IPS-18a (cell line): ENCODE data around the gene RLBP1.

ENCODE experiments used
- H3K27ac ChIP-seq: one replicate; pipeline ENCODE4 v1.5.1; 2013; ENCODE audit warnings: low read length
- H3K27me3 ChIP-seq: one replicate; pipeline ENCODE4 v1.6.1; 2013; ENCODE audit warnings: mild to moderate bottlenecking, low read length; ENCODE audit not compliant: control insufficient read depth, insufficient read depth
- H3K36me3 ChIP-seq: one replicate; pipeline ENCODE4 v1.6.1; 2013; ENCODE audit warnings: low read depth, low read length; ENCODE audit not compliant: control insufficient read depth
- H3K4me1 ChIP-seq: one replicate; pipeline ENCODE4 v1.6.1; 2013; ENCODE audit warnings: low read depth, low read length; ENCODE audit not compliant: control insufficient read depth
- H3K4me3 ChIP-seq: one replicate; pipeline ENCODE4 v1.5.1; 2013; ENCODE audit warnings: low read length
- H3K9ac ChIP-seq: one replicate; pipeline ENCODE4 v1.6.1; 2013; ENCODE audit warnings: mild to moderate bottlenecking, low read length, moderate library complexity
- H3K9me3 ChIP-seq: one replicate; pipeline ENCODE4 v1.6.1; 2013; ENCODE audit warnings: low read depth, low read length; ENCODE audit not compliant: control insufficient read depth

RLBP1 gene

DNA sequence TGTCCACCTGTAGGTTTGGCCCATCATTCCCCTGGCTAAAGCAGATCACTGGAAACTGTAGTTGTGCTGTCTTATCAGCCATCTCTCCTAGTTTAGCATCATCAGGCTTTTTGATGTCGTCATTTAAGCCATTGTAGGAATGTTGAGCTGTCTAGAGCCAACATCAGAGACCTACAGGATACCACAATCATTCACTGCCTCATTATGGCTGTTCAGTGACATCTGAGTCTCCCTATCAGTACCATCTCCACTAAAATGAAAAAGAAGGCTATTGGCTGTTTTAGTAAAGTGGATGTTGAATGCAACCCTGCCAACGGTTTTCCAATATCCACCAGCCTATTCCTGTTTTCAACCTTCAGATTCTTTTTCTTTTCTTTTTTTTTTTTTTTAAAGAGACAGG lies 29.2 kb downstream of the RLBP1 start:
- Histone ChIP-seq H3K27ac (no peak overlapping the region), H3K4me3 (no peak overlapping the region), H3K36me3 (peaks cover 11% of the 10 kb centered on the region), H3K9me3 (no peaks in the 10 kb centered on the region), H3K4me1 (peaks cover 9% of the 10 kb centered on the region), H3K27me3 (no peaks in the 10 kb centered on the region), H3K9ac (no peak overlapping the region)

DNA sequence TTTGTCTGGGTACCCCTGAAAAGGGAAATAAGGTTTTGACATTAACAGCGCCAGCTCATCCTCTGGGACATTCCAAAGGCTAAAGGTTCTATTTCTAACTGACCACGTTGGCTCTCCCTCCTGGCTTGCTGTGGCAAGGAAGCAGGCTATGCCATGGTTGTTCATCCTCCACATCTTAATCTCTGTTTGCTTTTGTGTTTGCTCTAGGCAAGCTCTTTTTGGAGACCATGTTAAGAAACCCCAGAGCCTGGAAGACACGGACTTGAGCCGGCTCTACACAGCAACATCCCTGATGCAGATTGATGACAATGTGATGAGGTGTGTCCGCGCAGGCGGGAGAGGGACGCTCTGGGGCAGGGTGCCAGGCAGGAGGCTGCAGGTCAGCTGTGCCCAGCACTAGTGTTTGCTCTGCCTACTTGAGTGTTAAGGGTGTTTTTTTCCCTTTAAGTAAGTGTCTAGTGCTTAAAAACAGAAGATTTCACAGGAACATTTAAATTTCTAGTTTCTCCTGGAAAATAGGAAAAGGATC lies 33.3 kb downstream of the RLBP1 start:
- peaks cover 11% of the 10 kb centered on the region for H3K36me3 ChIP-seq
- no peak overlapping the region for H3K9ac ChIP-seq
- no peaks in the 10 kb centered on the region for H3K27me3 ChIP-seq
- H3K4me1 ChIP-seq = no peaks in the 10 kb centered on the region
- H3K4me3 ChIP-seq = no peak overlapping the region
- H3K9me3 ChIP-seq = no peaks in the 10 kb centered on the region
- H3K27ac ChIP-seq = no peak overlapping the region

DNA sequence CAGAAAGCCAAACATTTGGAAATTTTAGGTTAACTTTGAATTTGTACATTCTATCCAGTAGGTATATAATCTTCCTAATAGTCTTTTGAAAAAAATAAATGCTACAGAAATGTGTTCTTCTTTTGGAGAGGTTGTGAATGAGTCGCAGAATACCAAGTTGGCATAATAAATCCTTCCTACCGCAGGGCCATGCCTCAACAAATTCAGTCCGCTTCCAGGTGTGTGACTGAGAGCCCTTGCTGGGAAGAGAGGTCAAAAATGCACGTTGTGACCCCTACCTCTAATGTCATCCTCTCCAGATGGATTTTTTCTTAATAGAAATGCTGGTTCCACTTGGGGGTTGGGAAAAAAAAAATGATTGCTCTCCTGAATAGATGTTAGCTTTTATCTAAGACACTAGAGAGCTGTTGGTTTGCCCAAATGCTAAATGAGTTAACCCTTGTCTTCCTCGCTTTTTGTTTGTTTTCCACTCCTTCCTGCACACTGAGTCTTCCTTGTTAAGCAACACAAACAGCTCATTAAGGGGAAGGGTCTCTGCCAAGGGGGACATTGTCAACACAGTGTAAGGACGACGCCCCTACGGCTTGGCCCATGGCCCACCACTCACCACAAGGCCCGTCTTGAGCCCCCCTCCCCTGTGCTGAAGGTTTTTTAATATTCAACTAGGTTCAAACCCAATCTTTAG lies 33.9 kb downstream of the RLBP1 start:
- no peaks in the 10 kb centered on the region for H3K4me1 ChIP-seq
- H3K27me3 ChIP-seq = no peaks in the 10 kb centered on the region
- H3K27ac ChIP-seq = no peak overlapping the region
- H3K9me3 ChIP-seq = no peaks in the 10 kb centered on the region
- peaks cover 11% of the 10 kb centered on the region for H3K36me3 ChIP-seq
- no peak overlapping the region for H3K4me3 ChIP-seq
- H3K9ac ChIP-seq = no peak overlapping the region

DNA sequence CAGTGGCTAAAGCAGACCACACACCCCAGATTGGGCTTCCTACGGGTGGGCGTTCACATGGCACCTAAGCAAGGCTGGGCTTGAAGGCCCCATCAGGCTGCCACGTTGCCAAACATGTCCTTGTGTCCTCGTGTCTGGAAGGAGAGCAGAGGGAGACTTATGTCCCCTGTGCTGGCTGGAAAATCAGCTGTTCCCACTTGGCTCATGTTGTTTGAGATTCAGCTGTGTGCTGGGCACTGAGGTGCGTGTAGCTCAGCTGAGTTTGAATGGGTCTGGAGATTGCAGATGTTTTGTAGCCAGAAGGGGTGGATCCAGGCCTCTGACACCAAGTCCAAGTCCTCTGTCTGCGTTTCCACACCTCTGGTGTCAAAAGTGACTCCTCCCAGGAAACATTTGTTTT lies 34.6 kb downstream of the RLBP1 start:
- Histone ChIP-seq H3K36me3 (peaks cover 11% of the 10 kb centered on the region), H3K4me1 (no peaks in the 10 kb centered on the region), H3K4me3 (no peak overlapping the region), H3K27ac (no peak overlapping the region), H3K9me3 (no peaks in the 10 kb centered on the region), H3K27me3 (no peaks in the 10 kb centered on the region), H3K9ac (no peak overlapping the region)

DNA sequence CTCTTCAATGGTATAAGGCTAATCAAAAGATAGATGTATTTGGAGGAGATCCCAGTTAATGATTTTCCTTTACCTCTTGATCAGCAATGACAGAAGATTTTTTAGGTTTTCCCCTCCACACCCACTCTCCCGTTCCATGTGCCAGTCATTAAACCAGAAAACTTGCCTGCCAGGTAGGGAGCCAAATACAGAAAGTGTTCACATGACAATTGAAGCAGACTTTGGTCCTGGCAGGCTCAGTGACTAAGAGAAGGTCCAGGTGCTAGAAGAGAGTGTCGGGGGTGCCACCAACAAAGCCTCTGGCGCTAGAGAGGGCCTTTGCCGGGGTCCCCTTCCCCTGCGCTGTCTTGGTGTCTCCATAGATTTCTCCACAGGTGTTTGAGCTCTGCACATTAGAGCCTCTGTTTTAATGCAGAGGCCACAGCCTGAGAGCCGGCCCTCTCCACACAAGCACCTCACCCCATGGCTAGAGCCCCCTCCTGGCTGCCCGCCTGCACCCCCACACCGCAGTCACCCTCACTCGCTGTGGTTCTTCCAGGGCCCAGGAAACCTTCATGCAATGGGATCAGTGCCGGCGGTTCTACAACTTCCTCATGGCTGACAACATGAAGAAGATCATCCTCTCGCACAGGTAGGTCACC lies 36.4 kb downstream of the RLBP1 start:
- H3K9me3 ChIP-seq = no peaks in the 10 kb centered on the region
- H3K27ac ChIP-seq = no peak overlapping the region
- H3K4me3 ChIP-seq = no peak overlapping the region
- H3K36me3 ChIP-seq = no peaks in the 10 kb centered on the region
- no peaks in the 10 kb centered on the region for H3K4me1 ChIP-seq
- no peak overlapping the region for H3K9ac ChIP-seq
- no peaks in the 10 kb centered on the region for H3K27me3 ChIP-seq

DNA sequence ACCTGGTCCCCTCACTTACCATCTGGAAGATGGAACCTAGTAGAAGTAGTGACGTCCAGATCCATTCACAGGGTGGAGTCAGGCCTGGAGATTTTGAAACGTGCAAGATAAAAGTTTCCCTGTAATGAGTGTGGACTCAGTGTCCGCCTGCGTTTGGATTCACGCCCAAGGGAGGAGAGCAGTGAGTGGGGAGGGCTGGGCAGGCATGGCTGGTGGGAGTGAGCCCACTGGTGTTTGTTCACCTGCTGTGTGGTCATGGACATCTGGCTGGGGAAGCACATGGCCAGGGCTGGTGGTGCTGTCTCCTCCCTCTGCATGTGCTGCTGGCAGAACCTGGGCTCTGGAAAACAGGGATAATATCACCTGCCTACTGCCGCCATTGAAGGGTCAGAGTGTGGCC lies 37.0 kb downstream of the RLBP1 start:
- Histone ChIP-seq H3K9ac (no peak overlapping the region), H3K27ac (no peak overlapping the region), H3K4me1 (no peaks in the 10 kb centered on the region), H3K4me3 (no peak overlapping the region), H3K36me3 (no peaks in the 10 kb centered on the region), H3K27me3 (no peaks in the 10 kb centered on the region), H3K9me3 (no peaks in the 10 kb centered on the region)

DNA sequence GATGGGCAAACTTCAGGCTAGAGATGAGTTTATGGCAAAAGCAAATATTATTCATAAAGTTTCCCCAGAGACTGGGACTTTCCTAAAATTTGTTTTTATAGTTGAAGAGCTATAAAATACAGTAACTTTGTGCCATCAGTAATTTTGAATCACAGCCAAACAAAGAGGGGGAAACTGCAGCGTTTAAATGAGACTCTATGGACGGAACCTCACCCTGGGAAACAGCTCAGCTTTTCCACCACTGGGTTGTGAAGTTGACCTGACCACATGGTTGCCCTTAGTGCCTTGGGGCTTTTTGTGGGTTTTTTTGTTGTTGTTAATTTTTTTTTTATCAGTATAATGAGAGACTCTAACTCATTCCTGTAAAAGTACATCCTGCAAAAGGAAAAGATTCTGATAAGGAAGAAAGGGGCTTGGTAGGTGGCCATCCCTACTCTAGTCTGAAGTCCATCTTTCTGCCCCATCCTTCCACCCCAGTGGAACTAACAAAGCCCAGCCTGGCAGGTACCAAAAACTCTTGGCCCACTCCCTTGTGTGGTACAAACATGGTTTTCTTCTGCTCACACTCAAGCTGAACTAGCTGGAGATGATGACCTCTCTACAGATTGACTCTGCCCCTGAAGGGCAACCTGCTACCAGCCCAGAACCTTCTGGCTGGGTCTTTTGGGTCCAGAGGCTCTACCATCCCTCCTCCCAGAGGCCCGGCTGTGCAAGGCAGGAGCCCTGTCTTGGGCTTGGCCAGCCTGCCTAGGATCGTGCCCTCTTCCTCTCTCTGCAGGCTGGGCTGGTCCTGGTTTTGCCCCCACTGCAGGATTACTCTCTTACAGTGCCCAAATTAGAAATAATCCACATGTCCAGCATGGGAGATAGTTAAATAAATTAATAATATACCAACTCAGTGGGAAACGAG lies 41.2 kb downstream of the RLBP1 start:
- Histone ChIP-seq H3K4me1 (no peaks in the 10 kb centered on the region), H3K36me3 (no peaks in the 10 kb centered on the region), H3K9me3 (no peaks in the 10 kb centered on the region), H3K9ac (no peak overlapping the region), H3K4me3 (no peak overlapping the region), H3K27ac (no peak overlapping the region), H3K27me3 (no peaks in the 10 kb centered on the region)

DNA sequence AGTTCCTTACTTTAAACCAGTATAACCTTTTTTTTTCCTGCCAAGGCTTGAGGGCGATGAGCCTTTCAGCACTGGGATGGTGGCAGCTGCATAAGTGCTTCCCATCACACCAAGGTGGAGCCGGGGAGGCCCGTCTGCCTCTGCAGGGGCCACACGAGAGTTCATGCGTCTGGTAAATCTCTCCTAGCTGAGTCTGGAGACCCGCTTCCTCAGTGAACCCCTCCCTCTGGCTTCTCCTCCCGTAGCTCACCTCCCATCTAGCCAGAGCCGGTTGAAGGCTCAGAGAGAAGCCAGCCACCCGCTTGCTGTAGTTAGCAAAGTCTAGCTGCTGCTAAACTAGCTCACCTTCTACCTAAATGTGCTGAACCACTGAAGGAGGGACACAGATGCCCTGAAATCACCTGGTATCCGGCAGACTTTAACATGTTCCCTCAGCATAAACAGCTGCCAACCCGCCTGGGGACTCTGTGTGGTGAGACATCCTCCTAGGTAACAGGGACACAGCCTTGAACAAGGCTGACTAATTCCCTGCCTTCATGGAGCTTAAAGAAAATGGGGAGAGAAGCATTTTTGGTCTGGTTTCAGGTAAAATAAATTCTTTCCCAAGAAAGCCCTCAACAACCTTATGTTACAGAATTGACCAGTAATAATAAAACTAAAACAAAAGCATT lies 42.9 kb downstream of the RLBP1 start:
- no peak overlapping the region for H3K4me3 ChIP-seq
- H3K9ac ChIP-seq = no peak overlapping the region
- no peaks in the 10 kb centered on the region for H3K4me1 ChIP-seq
- no peak overlapping the region for H3K27ac ChIP-seq
- no peaks in the 10 kb centered on the region for H3K36me3 ChIP-seq
- H3K27me3 ChIP-seq = no peaks in the 10 kb centered on the region
- H3K9me3 ChIP-seq = no peaks in the 10 kb centered on the region

DNA sequence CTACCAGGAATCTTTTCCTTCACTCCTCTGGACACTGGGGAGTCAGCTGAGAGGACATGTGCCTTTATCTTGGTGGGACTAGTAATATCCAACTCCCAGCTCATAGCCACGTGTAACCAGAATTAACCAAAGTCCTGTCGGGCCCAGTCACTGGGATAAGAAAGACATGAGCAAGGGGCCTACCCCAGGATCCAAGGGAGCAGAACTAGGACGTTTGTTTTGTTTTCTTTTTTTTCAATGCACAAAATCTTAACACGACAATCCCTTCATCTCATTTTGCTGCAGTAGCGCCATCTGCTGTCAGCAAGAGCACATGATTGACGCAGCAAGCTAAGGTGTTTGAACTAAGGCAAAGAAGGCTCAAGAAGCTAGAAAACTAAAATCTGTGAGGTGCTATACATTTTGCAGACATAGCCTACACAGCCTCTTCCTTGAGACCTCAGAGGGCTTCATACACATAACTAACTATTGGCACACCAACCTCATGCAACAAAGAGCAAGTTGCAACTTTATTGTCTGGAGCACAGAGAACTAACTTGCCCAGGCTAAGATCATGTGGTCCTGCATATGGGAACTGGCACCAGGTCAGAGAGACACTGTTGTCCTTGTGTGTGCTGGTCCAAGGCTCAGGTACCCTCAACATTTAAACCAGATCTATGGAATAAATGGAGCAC lies 43.6 kb downstream of the RLBP1 start:
- Histone ChIP-seq H3K4me3 (no peak overlapping the region), H3K9me3 (no peaks in the 10 kb centered on the region), H3K36me3 (no peaks in the 10 kb centered on the region), H3K27me3 (no peaks in the 10 kb centered on the region), H3K27ac (no peak overlapping the region), H3K4me1 (no peaks in the 10 kb centered on the region), H3K9ac (no peak overlapping the region)

DNA sequence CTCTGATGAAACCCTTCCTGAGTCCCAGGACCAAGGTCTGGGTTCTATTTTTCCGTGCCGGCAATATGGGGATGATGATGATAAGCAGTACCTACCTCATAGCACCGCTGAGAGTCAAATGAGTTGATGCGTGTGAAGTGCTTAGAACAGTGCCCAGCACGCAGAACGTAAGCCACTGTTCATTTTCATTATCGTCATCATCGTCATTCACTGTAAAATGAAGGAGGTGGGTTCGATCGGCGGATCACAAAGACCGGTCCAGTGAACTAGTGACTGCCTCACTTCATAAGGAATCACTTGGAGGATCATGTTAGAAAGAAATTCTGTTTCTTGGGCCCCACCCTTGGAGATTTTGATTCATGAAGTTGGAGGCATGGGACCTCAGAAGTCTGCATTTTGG lies 44.3 kb downstream of the RLBP1 start:
- Histone ChIP-seq H3K9me3 (no peaks in the 10 kb centered on the region), H3K9ac (no peak overlapping the region), H3K36me3 (no peaks in the 10 kb centered on the region), H3K27ac (no peak overlapping the region), H3K4me1 (no peaks in the 10 kb centered on the region), H3K4me3 (no peak overlapping the region), H3K27me3 (no peaks in the 10 kb centered on the region)
